Loucy (cell line): ENCODE data around the gene PLCG2.

Experiments used
- H2AFZ ChIP-seq: fragments of 200-600 bp; sonication (generic); 2 replicates; pipeline ENCODE4 v1.6.0; 2016; ENCODE audit warnings: antibody characterized with exemption, mild to moderate bottlenecking, low read length, moderate library complexity
- H3F3A ChIP-seq: fragments of 200-600 bp; 2 replicates; pipeline ENCODE4 v1.6.0; 2016; ENCODE audit warnings: antibody characterized with exemption, low read depth, mild to moderate bottlenecking
- H3K27me3 ChIP-seq: fragments of 200-600 bp; sonication (generic); 2 replicates; pipeline ENCODE4 v1.6.1; 2014; ENCODE audit warnings: low read length, mild to moderate bottlenecking; ENCODE audit not compliant: insufficient read depth, poor library complexity, severe bottlenecking
- H3K36me3 ChIP-seq: fragments of 200-600 bp; sonication (generic); 2 replicates; pipeline ENCODE4 v1.6.1; 2016; ENCODE audit warnings: low read length; ENCODE audit not compliant: insufficient read depth
- H3K4me1 ChIP-seq: fragments of 200-600 bp; sonication (generic); 2 replicates; pipeline ENCODE4 v1.5.1; 2014; ENCODE audit warnings: low read length, mild to moderate bottlenecking; ENCODE audit not compliant: insufficient read depth, poor library complexity, severe bottlenecking
- H3K4me2 ChIP-seq: fragments of 200-600 bp; sonication (generic); 2 replicates; pipeline ENCODE4 v1.6.0; 2014; ENCODE audit warnings: antibody characterized with exemption, low read length, low read depth, mild to moderate bottlenecking; ENCODE audit not compliant: poor library complexity, severe bottlenecking
- H3K4me3 ChIP-seq: fragments of 200-600 bp; sonication (generic); 2 replicates; pipeline ENCODE4 v1.5.1; 2014; ENCODE audit warnings: low read length, mild to moderate bottlenecking, mixed read lengths; ENCODE audit not compliant: poor library complexity, severe bottlenecking
- H3K79me2 ChIP-seq: fragments of 200-600 bp; sonication (generic); 2 replicates; pipeline ENCODE4 v1.6.1; 2014; ENCODE audit warnings: low read length; ENCODE audit not compliant: insufficient read depth
- H3K9ac ChIP-seq: fragments of 200-600 bp; sonication (generic); 2 replicates; pipeline ENCODE4 v1.6.0; 2014; ENCODE audit warnings: mild to moderate bottlenecking, low read depth, low read length, moderate library complexity; ENCODE audit not compliant: poor library complexity, severe bottlenecking
- H3K9me2 ChIP-seq: fragments of 200-600 bp; sonication (generic); replicated peaks from 2 replicates; pipeline ENCODE4 v1.6.1; 2016; ENCODE audit warnings: low read depth, low read length, mixed read lengths
- H3K9me3 ChIP-seq: fragments of 200-600 bp; sonication (generic); 2 replicates; pipeline ENCODE4 v1.6.1; 2014; ENCODE audit warnings: mild to moderate bottlenecking, antibody characterized with exemption, low read length, low read depth; ENCODE audit not compliant: insufficient read depth
- H4K20me1 ChIP-seq: fragments of 200-600 bp; sonication (generic); 2 replicates; pipeline ENCODE4 v1.6.0; 2014; ENCODE audit warnings: antibody characterized with exemption, low read length, mild to moderate bottlenecking; ENCODE audit not compliant: insufficient read depth, poor library complexity, severe bottlenecking
- EZH2phosphoT487 ChIP-seq: fragments of 200-600 bp; IDR thresholded peaks from 2 replicates; pipeline ENCODE4 v1.6.1; 2018; ENCODE audit warnings: antibody characterized with exemption, mild to moderate bottlenecking, moderate library complexity, borderline replicate concordance
- TF ChIP-seq, protein P1 (sequence below): fragments of 200-600 bp; sonication (generic); conservative IDR thresholded peaks from 2 replicates; pipeline ENCODE4 v1.5.1; 2014; ENCODE audit warnings: mild to moderate bottlenecking, antibody characterized with exemption, low read length

PLCG2 gene

DNA sequence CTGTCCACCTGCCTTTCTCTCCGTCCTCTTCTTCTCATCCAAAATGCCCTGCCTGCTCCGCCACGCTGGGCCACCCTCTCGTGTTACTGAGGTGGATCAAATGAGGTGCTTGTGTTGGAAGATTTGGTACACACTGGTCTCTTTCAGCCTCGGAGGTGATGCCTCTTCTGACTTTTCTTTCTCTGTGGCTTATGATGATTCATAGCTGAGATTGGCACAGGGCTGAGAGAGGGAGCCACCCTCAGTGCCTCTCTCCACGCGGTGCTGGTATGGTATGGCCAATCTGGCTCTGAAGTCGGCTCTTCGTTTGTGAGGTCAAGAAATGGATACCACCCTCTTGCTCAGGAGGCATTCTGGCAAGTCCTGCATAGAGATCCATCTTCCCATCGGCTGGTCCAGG is 82.4 kb downstream of the PLCG2 start:
- TF ChIP-seq, protein P1, sequence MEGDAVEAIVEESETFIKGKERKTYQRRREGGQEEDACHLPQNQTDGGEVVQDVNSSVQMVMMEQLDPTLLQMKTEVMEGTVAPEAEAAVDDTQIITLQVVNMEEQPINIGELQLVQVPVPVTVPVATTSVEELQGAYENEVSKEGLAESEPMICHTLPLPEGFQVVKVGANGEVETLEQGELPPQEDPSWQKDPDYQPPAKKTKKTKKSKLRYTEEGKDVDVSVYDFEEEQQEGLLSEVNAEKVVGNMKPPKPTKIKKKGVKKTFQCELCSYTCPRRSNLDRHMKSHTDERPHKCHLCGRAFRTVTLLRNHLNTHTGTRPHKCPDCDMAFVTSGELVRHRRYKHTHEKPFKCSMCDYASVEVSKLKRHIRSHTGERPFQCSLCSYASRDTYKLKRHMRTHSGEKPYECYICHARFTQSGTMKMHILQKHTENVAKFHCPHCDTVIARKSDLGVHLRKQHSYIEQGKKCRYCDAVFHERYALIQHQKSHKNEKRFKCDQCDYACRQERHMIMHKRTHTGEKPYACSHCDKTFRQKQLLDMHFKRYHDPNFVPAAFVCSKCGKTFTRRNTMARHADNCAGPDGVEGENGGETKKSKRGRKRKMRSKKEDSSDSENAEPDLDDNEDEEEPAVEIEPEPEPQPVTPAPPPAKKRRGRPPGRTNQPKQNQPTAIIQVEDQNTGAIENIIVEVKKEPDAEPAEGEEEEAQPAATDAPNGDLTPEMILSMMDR = no peak
- no peak for TF ChIP-seq EZH2phosphoT487
- Histone ChIP-seq H3K79me2 (no peaks in the 10 kb centered on the region), H3K9me2 (no peaks in the 10 kb centered on the region), H3K36me3 (peaks cover 22% of the 10 kb centered on the region; the same call in 1 of the 2 replicates), H3F3A (no peaks in the 10 kb centered on the region), H3K27me3 (no peaks in the 10 kb centered on the region), H2AFZ (no peak overlapping the region), H3K4me2 (no peak overlapping the region), H3K4me3 (no peak overlapping the region), H3K9ac (no peak overlapping the region), H3K9me3 (no peaks in the 10 kb centered on the region), H3K4me1 (no peaks in the 10 kb centered on the region), H4K20me1 (no peaks in the 10 kb centered on the region)

DNA sequence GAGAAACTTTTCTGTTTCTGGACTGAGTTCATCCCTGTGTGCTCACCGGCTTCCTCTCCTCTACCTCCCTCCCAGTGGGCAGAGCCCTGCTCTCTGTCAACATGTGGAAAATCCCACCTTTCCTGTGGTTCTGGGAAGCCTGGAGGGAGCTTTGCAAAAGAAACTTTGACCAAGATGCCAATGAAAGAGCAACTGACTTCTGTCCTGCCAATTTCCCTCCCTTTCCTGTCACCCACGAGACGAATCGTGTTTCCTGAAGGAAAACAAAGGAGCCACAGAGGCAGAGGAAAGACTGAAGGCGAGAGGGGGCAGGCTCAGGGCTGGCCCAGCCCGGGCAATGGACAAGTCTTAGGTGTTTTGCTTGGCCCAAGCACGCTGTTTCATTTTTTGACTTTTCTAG is 82.8 kb downstream of the PLCG2 start:
- Histone ChIP-seq H3K4me2 (no peak overlapping the region), H3K36me3 (peaks cover 19% of the 10 kb centered on the region; the same call in 1 of the 2 replicates), H3K27me3 (no peaks in the 10 kb centered on the region), H3K9ac (no peak overlapping the region), H3K9me2 (no peaks in the 10 kb centered on the region), H3K4me1 (no peaks in the 10 kb centered on the region), H3F3A (no peaks in the 10 kb centered on the region), H4K20me1 (no peaks in the 10 kb centered on the region), H3K4me3 (no peak overlapping the region), H3K79me2 (no peaks in the 10 kb centered on the region), H2AFZ (no peak overlapping the region), H3K9me3 (no peaks in the 10 kb centered on the region)
- TF ChIP-seq, protein P1 = no peak
- TF ChIP-seq EZH2phosphoT487 = no peak

DNA sequence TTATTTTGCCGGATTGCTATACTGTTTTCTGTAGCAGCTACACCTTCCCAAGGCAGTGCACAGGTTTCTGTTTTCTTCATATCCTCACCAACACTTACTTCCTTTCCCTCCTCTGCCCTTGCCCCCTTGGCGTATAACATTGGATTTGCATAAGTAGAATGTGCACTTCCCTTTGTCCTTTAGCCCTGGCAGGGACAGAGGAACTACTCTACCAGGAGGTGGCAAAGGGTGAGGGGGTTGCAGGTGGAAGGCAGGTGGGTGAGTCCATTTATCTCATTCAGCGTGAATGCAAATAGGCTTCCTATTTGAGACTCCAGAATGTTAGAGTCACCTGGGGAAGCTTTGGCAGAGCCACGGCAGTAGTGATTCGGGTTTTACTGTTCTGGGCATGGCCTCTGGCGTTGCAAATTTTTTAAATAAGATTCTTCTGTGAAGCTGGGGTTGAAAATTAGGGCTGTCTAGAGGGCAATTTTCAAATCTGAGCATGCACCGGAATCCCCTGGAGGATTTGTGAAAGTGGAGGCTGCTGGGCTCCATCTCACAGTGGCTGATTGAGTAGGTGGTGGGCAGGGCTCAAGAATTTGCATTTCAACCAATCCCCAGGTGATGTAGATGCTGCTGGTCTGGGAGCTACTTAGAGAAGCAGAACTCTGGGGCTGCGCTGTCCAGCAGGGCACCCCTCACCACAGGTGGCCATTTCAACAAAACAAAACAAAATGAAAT is 84.7 kb downstream of the PLCG2 start:
- Histone ChIP-seq H3K36me3 (peaks cover 11% of the 10 kb centered on the region; the same call in 1 of the 2 replicates), H3K4me1 (no peaks in the 10 kb centered on the region), H3K79me2 (no peaks in the 10 kb centered on the region), H3K9me2 (no peaks in the 10 kb centered on the region), H4K20me1 (no peaks in the 10 kb centered on the region), H3K9me3 (no peaks in the 10 kb centered on the region), H3K4me3 (no peak overlapping the region), H3K4me2 (no peak overlapping the region), H3K9ac (no peak overlapping the region), H3K27me3 (no peaks in the 10 kb centered on the region), H3F3A (no peaks in the 10 kb centered on the region), H2AFZ (no peak overlapping the region)
- TF ChIP-seq EZH2phosphoT487 = no peak
- TF ChIP-seq, protein P1 = no peak
